ENCODE measurements around the gene ARPC2.

- TF ChIP-seq POLR2A (IDR thresholded peaks at IDR 0.05) = no peak
- peak in 4 of 5 experiments; percentile 34 to 72 (median 48) for TF ChIP-seq CTCF (IDR thresholded peaks at IDR 0.05 in 4 of 5, conservative IDR thresholded peaks at IDR 0.05 in 1 of 5)
Measured at GRCh38 chr2:218168635-218169462, 48.1 kb upstream of the ARPC2 start.

Measured in gastrocnemius medialis (tissue), 4 donors.